GM20000 (cell line): ENCODE measurements around the gene AFF3.

Experiments used
- DNase-seq: peaks from one replicate; pipeline ENCODE4 v3.0.0; 2012; ENCODE audit warnings: low spot score
- CTCF ChIP-seq: IDR thresholded peaks from 2 replicates; pipeline ENCODE4 v1.5.1; 2012; ENCODE audit warnings: mild to moderate bottlenecking, control low read depth; ENCODE audit errors: extremely low read depth, missing control alignments

Gene AFF3

GRCh38 chr2:100017633-100018032 lies 124.8 kb downstream of the AFF3 start:
- no peak for TF ChIP-seq CTCF
- no peak for DNase-seq

- TF ChIP-seq CTCF = no peak
These were observed 125.6 kb downstream of the AFF3 start for GRCh38 chr2:100016756-100017155.

GRCh38 chr2:100015849-100016248 lies 126.5 kb downstream of the AFF3 start:
- TF ChIP-seq CTCF = no peak
- DNase-seq = no peak

More at GRCh38 chr2:100016756-100017155, 125.6 kb downstream of the AFF3 start:
- DNase-seq = no peak

- no peak for DNase-seq
- TF ChIP-seq CTCF = no peak
These were observed 128.3 kb downstream of the AFF3 start for GRCh38 chr2:100013892-100014677.

- TF ChIP-seq CTCF = no peak
These were observed 129.8 kb downstream of the AFF3 start for GRCh38 chr2:100012561-100012960.

GRCh38 chr2:100011272-100011731 lies 131.1 kb downstream of the AFF3 start:
- DNase-seq = no peak
- no peak for TF ChIP-seq CTCF

More at GRCh38 chr2:100012561-100012960, 129.8 kb downstream of the AFF3 start:
- no peak for DNase-seq

- no peak for DNase-seq
- TF ChIP-seq CTCF = no peak
These were observed 131.8 kb downstream of the AFF3 start for GRCh38 chr2:100010606-100011005.
